IMR-90 (cell line): ENCODE results near the gene CD80. TPM values are rescaled to one million over a fixed set of nuclear protein-coding genes. Genes with fewer than 3 reads are reported as not detected.

Experiments
- ATAC-seq: fragments of 200-7000 bp; cut with Tn5 transposase; 2 replicates; pipeline ENCODE4 v1.9.1; 2020; ENCODE audit warnings: low read depth, mild to moderate bottlenecking, moderate library complexity
- BruUV-seq: library from RNA; stranded (reverse); fragments of 400-500 nt; replicated peaks from 2 replicates; lab custom pipeline; 2021; lab: Mats Ljungman, UMichigan
- CTCF ChIA-PET: fragments of 300-600 bp; formaldehyde crosslinking; extraction: SDS; loops from one replicate; lab custom pipeline; 2021; ENCODE audit warnings: antibody characterized with exemption; lab: Yijun Ruan, JAX
- POLR2A ChIA-PET: fragments of 300-600 bp; sonication (Branson Sonifier 250); formaldehyde crosslinking; loops from one replicate; lab custom pipeline; 2022; ENCODE audit warnings: antibody characterized with exemption; ENCODE audit not compliant: unreplicated experiment; lab: Charles Lee
- DNase-seq: peaks from one replicate; pipeline ENCODE4 v3.0.0; 2013
- H2AFZ ChIP-seq: replicated peaks from 2 replicates; pipeline ENCODE3; 2013; ENCODE audit warnings: low read length, mild to moderate bottlenecking; ENCODE audit not compliant: poor library complexity
- H2AK5ac ChIP-seq: 2 replicates; pipeline ENCODE4 v1.6.1; 2013; ENCODE audit warnings: low read depth, low read length, inconsistent platforms
- H2AK9ac ChIP-seq: replicated peaks from 2 replicates; pipeline ENCODE3; 2013; ENCODE audit warnings: mild to moderate bottlenecking, low read depth, low read length, moderate library complexity; ENCODE audit not compliant: poor library complexity
- H2BK120ac ChIP-seq: 2 replicates; pipeline ENCODE4 v1.6.1; 2013; ENCODE audit warnings: low read depth, low read length, inconsistent platforms
- H2BK15ac ChIP-seq: 3 replicates; pipeline ENCODE4 v1.6.1; 2013; ENCODE audit warnings: low read depth, low read length, inconsistent platforms
- H2BK20ac ChIP-seq: 2 replicates; pipeline ENCODE4 v1.6.1; 2013; ENCODE audit warnings: low read depth, mild to moderate bottlenecking, inconsistent platforms, low read length, moderate library complexity
- H2BK5ac ChIP-seq: 2 replicates; pipeline ENCODE4 v1.6.1; 2013; ENCODE audit warnings: mild to moderate bottlenecking, low read depth, low read length, inconsistent platforms; ENCODE audit not compliant: poor library complexity, severe bottlenecking
- H3K14ac ChIP-seq: replicated peaks from 2 replicates; pipeline ENCODE4 v1.6.1; 2013; ENCODE audit warnings: low read depth, low read length, inconsistent platforms
- H3K18ac ChIP-seq: 2 replicates; pipeline ENCODE4 v1.6.1; 2013; ENCODE audit warnings: low read depth, low read length, control low read depth
- H3K23ac ChIP-seq: 2 replicates; pipeline ENCODE4 v1.6.1; 2013; ENCODE audit warnings: low read depth, low read length, inconsistent platforms
- H3K27ac ChIP-seq: 2 replicates; pipeline ENCODE4 v1.5.1; 2013; ENCODE audit warnings: mild to moderate bottlenecking, control low read depth, low read length; ENCODE audit not compliant: insufficient read depth
- H3K27me3 ChIP-seq: 2 replicates; pipeline ENCODE4 v1.6.1; 2013; ENCODE audit warnings: low read length; ENCODE audit not compliant: control insufficient read depth, insufficient read depth
- H3K36me3 ChIP-seq: 2 replicates; pipeline ENCODE4 v1.6.1; 2013; ENCODE audit warnings: low read length, mixed read lengths; ENCODE audit not compliant: control insufficient read depth, insufficient read depth
- H3K4ac ChIP-seq: 2 replicates; pipeline ENCODE4 v1.6.1; 2013; ENCODE audit warnings: low read depth, low read length, inconsistent platforms
- H3K4me1 ChIP-seq: 2 replicates; pipeline ENCODE4 v1.6.1; 2013; ENCODE audit warnings: low read length, mixed read lengths; ENCODE audit not compliant: control insufficient read depth, insufficient read depth
- H3K4me2 ChIP-seq: 2 replicates; pipeline ENCODE4 v1.6.1; 2013; ENCODE audit warnings: low read depth, mild to moderate bottlenecking, control low read depth, low read length, moderate library complexity
- H3K4me3 ChIP-seq: 2 replicates; pipeline ENCODE4 v1.5.1; 2013; ENCODE audit warnings: low read depth, mild to moderate bottlenecking, control low read depth, low read length, moderate library complexity; ENCODE audit not compliant: insufficient read depth
- H3K56ac ChIP-seq: 2 replicates; pipeline ENCODE4 v1.6.1; 2013; ENCODE audit warnings: low read length, inconsistent platforms; ENCODE audit not compliant: insufficient read depth; ENCODE audit errors: extremely low read depth
- H3K79me1 ChIP-seq, 2 experiments: 2 replicates each; pipeline ENCODE4 v1.6.1; 2013; ENCODE audit warnings: low read length in 2 of 2, inconsistent platforms in 1 of 2, low read depth in 1 of 2
- H3K9ac ChIP-seq: 2 replicates; pipeline ENCODE4 v1.6.1; 2013; ENCODE audit warnings: low read depth, low read length, control low read depth
- H3K9me1 ChIP-seq: 2 replicates; pipeline ENCODE4 v1.6.1; 2013; ENCODE audit warnings: low read length, inconsistent platforms; ENCODE audit not compliant: insufficient read depth
- H3K9me3 ChIP-seq: 2 replicates; pipeline ENCODE4 v1.6.1; 2013; ENCODE audit warnings: low read length; ENCODE audit not compliant: control insufficient read depth, insufficient read depth
- H4K20me1 ChIP-seq: 2 replicates; pipeline ENCODE4 v1.6.1; 2013; ENCODE audit warnings: low read length, inconsistent platforms; ENCODE audit not compliant: insufficient read depth
- H4K5ac ChIP-seq: 2 replicates; pipeline ENCODE4 v1.6.1; 2013; ENCODE audit warnings: mild to moderate bottlenecking, low read depth, low read length, control low read depth
- H4K8ac ChIP-seq, 2 experiments: 2 replicates each; pipeline ENCODE4 v1.6.1; 2013; ENCODE audit warnings: low read depth in 2 of 2, low read length in 2 of 2, control low read depth in 1 of 2, inconsistent platforms in 1 of 2
- H4K91ac ChIP-seq: 2 replicates; pipeline ENCODE4 v1.6.1; 2013; ENCODE audit warnings: low read depth, low read length, inconsistent platforms; ENCODE audit not compliant: insufficient read depth
- CHD1 ChIP-seq: IDR thresholded peaks from 2 replicates; pipeline ENCODE4 v1.6.1; 2012; ENCODE audit warnings: low read depth, low read length, improper control_type of control experiment
- FOS ChIP-seq: fragments of 150-350 bp; IDR thresholded peaks from 2 replicates; pipeline ENCODE4 v1.6.1; 2016; ENCODE audit warnings: low read depth, low read length
- MAFK ChIP-seq: IDR thresholded peaks from 2 replicates; pipeline ENCODE4 v1.6.1; 2012; ENCODE audit warnings: low read depth, low read length, improper control_type of control experiment
- MXI1 ChIP-seq: IDR thresholded peaks from 2 replicates; pipeline ENCODE4 v1.6.1; 2012; ENCODE audit warnings: low read depth, mild to moderate bottlenecking, low read length, moderate library complexity, borderline replicate concordance
- NFE2L2 ChIP-seq: fragments of 150-350 bp; IDR thresholded peaks from 2 replicates; pipeline ENCODE4 v1.6.1; 2016; ENCODE audit warnings: low read depth, mild to moderate bottlenecking, low read length
- POLR2A ChIP-seq: IDR thresholded peaks from 2 replicates; pipeline ENCODE4 v1.6.1; 2012; ENCODE audit warnings: mild to moderate bottlenecking, low read depth, low read length
- WGBS, 2 experiments: methylation state at CpG; one replicate each; pipeline versions ENCODE4 v1.1.5 to v1.1.7; 2013; ENCODE audit warnings: missing lambda C conversion rate in 2 of 2; ENCODE audit not compliant: insufficient read length in 1 of 2; ENCODE audit errors: extremely low coverage in 2 of 2; 5-methylcytosine and 5-hydroxymethylcytosine counted together
- dilution Hi-C: fragments of 300-500 bp; cut with HindIII; formaldehyde crosslinking; loops from one replicate; pipeline ENCODE4 v1.14.3; 2018; ENCODE audit warnings: low sequenced_read_pairs; ENCODE audit not compliant: unreplicated experiment
- in situ Hi-C: fragments of 300-500 bp; cut with MboI; formaldehyde crosslinking; loops from 3 replicates; pipeline ENCODE4 v1.14.3; 2019; ENCODE audit warnings: low sequenced_read_pairs, inconsistent platforms, mixed read lengths
- intact Hi-C: fragments of 100-400 bp; cut with micrococcal nuclease; formaldehyde crosslinking; loops from 2 replicates; pipeline ENCODE4 v1.10.0; 2022
- polyA plus RNA-seq, 3 experiments: library from polyadenylated mRNA; depleted of rRNA; stranded (reverse); fragments of >200 nt; gene quantifications; 2 replicates each; pipeline ENCODE4 v1.2.3, GENCODE V29; 2012; ENCODE audit warnings: low replicate concordance in 1 of 3
- total RNA-seq: library from RNA; depleted of rRNA; stranded (reverse); fragments of >200 nt; gene quantifications from 2 replicates; pipeline ENCODE4 v1.2.3, GENCODE V29; 2012
- TF ChIP-seq, protein P1 (sequence below): fragments of 150-350 bp; IDR thresholded peaks from 2 replicates; pipeline ENCODE4 v1.6.1; 2017; ENCODE audit warnings: mild to moderate bottlenecking, antibody characterized with exemption, low read length, low read depth

The CD80 gene
- total and polyA plus RNA-seq, 2 of the 4 experiments (the other 2 are of a cell fraction), result not detected

DNA sequence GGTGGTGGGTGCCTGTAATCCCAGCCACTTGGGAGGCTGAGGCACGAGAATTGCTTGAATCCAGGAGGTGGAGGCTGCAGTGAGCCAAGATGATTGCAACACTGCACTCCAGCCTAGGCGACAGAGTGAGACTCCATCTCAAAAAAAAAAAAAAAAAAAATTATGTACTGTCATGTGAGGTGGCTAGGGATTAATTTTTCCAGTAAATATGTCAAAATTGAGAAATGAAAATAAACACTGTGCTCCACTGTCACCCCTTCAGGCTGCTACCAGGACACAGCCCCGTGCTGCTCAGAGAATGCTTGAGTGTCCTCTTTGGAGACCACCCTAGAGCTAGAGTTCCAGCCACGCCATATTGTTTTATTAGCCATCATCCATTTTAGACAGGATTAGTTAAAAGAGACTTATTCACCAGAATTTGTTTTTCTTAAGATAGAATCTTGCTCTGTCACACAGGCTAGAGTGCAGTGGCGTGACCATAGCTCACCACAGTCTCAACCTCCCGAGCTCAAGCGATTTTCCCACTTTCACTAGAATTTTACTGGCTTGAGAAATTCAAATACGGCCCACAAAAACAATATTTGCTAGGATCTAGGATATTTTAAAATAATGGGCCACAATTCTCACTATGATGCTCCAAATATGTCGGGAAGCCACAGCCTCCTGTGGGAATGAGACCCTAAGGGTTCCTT is 642 bp downstream of the CD80 start:
- H4K20me1 ChIP-seq, result no peaks in the 10 kb centered on the region
- BruUV-seq, result no TSS peak
- H2BK20ac ChIP-seq, result no peak overlapping the region
- H3K23ac ChIP-seq, result no peak overlapping the region
- dilution Hi-C loops, result no loop called here
- H3K4me3 ChIP-seq, result no peak overlapping the region
- H4K5ac ChIP-seq, result no peak overlapping the region
- no peak overlapping the region for H2BK5ac ChIP-seq
- no peak overlapping the region for H3K14ac ChIP-seq
- intact Hi-C loops, result no loop called here
- no peak overlapping the region for H2AFZ ChIP-seq
- H3K36me3 ChIP-seq, result no peaks in the 10 kb centered on the region
- TF ChIP-seq NFE2L2 (no peak), MAFK (no peak), FOS (no peak), POLR2A (no peak), CHD1 (no peak), MXI1 (no peak)
- TF ChIP-seq, protein P1, sequence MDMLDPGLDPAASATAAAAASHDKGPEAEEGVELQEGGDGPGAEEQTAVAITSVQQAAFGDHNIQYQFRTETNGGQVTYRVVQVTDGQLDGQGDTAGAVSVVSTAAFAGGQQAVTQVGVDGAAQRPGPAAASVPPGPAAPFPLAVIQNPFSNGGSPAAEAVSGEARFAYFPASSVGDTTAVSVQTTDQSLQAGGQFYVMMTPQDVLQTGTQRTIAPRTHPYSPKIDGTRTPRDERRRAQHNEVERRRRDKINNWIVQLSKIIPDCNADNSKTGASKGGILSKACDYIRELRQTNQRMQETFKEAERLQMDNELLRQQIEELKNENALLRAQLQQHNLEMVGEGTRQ, result no peak
- no peak overlapping the region for H2BK120ac ChIP-seq
- ChIA-PET CTCF (no interaction called here), POLR2A (no interaction called here)
- peaks cover 27% of the 10 kb centered on the region for H3K27me3 ChIP-seq
- H3K79me1 ChIP-seq, result no peaks in the 10 kb centered on the region
- H3K56ac ChIP-seq, result no peak overlapping the region
- ATAC-seq (no peak), DNase-seq (no peak)
- in situ Hi-C loops, result no loop called here
- WGBS, 2 experiments, result 60% methylated on average over 2 of the region's 9 CpGs; no CpG with 5 or more reads in 1 of the 2 experiments
- no peak overlapping the region for H4K8ac ChIP-seq
- no peak overlapping the region for H2AK9ac ChIP-seq
- no peak overlapping the region for H3K18ac ChIP-seq
- no peaks in the 10 kb centered on the region for H3K9me3 ChIP-seq
- H3K4me2 ChIP-seq, result no peak overlapping the region
- no peak overlapping the region for H3K9ac ChIP-seq
- no peak overlapping the region for H2AK5ac ChIP-seq
- no peaks in the 10 kb centered on the region for H3K9me1 ChIP-seq
- no peak overlapping the region for H3K27ac ChIP-seq
- H2BK15ac ChIP-seq, result no peak overlapping the region
- H3K4ac ChIP-seq, result no peak overlapping the region
- no peak overlapping the region for H4K91ac ChIP-seq
- H3K4me1 ChIP-seq, result no peaks in the 10 kb centered on the region
